ENCODE measurements around the gene KIRREL2. TPM values are rescaled to one million over a fixed set of nuclear protein-coding genes. Genes with fewer than 3 reads are reported as not detected.
"Not testable (repeated sequence)": the region's sequence is repeated elsewhere in the genome, so short reads cannot be mapped to it uniquely, and the experiment has no call there.

KIRREL2 gene
- total RNA-seq, 3 donors from 2014 or later (not counting 1 experiment from before 2014, with no cell fraction given), result 0.27 TPM; not detected in 2

DNA sequence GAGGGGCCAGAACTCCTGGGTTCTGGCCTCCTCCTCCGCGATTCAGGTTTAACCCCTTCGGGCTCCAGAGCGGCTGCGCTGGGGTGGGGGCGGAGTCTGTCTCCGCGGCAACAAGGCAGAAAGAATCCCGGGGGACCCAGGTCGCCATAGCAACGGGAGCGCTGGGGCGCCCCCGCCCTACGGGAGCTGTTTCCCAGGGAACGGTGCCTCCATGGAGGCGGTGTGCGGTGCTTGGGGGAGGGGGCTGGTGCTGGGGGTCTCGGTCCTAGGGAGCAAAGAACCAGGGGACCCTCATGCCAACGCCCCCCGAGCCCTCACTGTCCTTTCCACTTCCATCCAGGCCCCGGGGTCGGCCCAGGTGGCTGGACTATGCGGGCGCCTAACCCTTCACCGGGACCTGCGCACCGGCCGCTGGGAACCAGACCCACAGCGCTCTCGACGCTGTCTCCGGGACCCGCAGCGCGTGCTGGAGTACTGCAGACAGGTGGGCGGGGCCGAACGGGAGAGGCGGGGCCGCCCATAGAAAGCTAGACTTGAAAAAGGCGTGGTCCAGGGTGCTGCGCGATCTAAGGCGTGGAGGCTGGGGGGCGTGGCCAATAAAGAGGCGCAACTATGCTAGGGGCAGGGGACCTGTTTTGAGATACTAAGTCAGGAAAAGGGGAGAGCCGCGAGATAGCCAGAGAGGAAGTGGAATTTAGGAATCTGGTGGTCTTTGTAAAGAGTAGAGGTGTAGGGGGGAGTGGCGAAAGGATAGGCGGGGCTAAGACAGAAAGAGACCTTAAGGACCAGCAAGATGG, 12.8 kb downstream of the KIRREL2 start:
- peak; percentile 71 to 79 (median 75) for ATAC-seq
- 3% methylated on average over 51 of the region's 51 CpGs for WGBS (ENCODE audit: insufficient coverage)
- H3K4me3 ChIP-seq (ENCODE audit: low read length), result no peak overlapping the region
- TF ChIP-seq, protein P1, sequence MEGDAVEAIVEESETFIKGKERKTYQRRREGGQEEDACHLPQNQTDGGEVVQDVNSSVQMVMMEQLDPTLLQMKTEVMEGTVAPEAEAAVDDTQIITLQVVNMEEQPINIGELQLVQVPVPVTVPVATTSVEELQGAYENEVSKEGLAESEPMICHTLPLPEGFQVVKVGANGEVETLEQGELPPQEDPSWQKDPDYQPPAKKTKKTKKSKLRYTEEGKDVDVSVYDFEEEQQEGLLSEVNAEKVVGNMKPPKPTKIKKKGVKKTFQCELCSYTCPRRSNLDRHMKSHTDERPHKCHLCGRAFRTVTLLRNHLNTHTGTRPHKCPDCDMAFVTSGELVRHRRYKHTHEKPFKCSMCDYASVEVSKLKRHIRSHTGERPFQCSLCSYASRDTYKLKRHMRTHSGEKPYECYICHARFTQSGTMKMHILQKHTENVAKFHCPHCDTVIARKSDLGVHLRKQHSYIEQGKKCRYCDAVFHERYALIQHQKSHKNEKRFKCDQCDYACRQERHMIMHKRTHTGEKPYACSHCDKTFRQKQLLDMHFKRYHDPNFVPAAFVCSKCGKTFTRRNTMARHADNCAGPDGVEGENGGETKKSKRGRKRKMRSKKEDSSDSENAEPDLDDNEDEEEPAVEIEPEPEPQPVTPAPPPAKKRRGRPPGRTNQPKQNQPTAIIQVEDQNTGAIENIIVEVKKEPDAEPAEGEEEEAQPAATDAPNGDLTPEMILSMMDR (IDR thresholded peaks at IDR 0.05), result no peak
- H3K27me3 ChIP-seq (ENCODE audit: control insufficient read depth, insufficient read depth, low read length), result peaks cover 35% of the 10 kb centered on the region
- no peaks in the 10 kb centered on the region for H3K9me3 ChIP-seq (ENCODE audit: control insufficient read depth, insufficient read depth, low read length)
- no peaks in the 10 kb centered on the region for H3K36me3 Mint-ChIP-seq
- peak overlapping the region; percentile 41 for H3K4me3 Mint-ChIP-seq
- H3K27me3 Mint-ChIP-seq (ENCODE audit: low read depth in 2 of 2), result peaks cover 50 to 53% of the 10 kb centered on the region in 2 donors
- peak; percentile 46 to 90 for DNase-seq
- H3K4me1 Mint-ChIP-seq, result peaks cover 10 to 17% of the 10 kb centered on the region in 2 donors
- peak overlapping the region in 1 of 2 donors; percentile 41 for H3K27ac Mint-ChIP-seq
- no peak overlapping the region for H3K27ac ChIP-seq (ENCODE audit: low read length)
- intact Hi-C loops (cut with micrococcal nuclease), result no loop called here
- H3K36me3 ChIP-seq (ENCODE audit: control insufficient read depth, insufficient read depth, low read length), result no peaks in the 10 kb centered on the region
- H3K4me1 ChIP-seq (ENCODE audit: control insufficient read depth, insufficient read depth, low read length), result peaks cover 19% of the 10 kb centered on the region
- no peaks in the 10 kb centered on the region for H3K9me3 Mint-ChIP-seq

DNA sequence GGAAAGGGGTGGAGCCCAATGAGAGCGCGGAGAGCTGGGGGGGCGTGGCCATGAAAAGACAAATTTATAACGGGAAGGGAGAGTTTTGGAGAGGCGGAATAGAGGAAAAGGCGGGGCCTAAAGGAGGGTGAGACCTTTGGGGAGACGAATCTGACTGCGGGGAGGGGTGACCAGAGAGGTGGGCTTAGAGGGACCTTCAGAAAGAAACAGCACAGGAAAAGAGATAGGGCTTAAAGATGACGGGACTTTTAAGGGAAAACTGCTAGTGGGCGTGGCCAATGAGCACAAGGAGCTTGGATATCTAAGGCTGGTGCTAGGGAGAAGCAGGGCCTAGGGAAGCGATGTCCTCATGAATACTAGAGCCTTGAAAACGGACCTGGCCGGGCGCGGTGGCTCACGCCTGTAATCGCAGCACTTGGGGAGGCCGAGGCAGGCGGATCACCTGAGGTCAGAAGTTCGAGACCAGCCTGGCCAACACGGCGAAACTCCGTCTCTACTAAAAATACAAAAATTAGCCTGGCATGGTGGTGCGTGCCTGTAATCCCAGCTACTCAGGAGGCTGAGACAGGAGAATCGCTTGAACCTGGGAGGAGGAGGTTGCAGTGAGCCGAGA, 13.5 kb downstream of the KIRREL2 start:
- peak overlapping the region; percentile 41 for H3K4me3 Mint-ChIP-seq
- H3K27ac Mint-ChIP-seq, result peak overlapping the region in 1 of 2 donors; percentile 41
- H3K36me3 Mint-ChIP-seq; H3K9me3 Mint-ChIP-seq; H3K4me3 ChIP-seq (ENCODE audit: low read length); H3K9me3 ChIP-seq (ENCODE audit: control insufficient read depth, insufficient read depth, low read length); DNase-seq; intact Hi-C loops (cut with micrococcal nuclease); H3K36me3 ChIP-seq (ENCODE audit: control insufficient read depth, insufficient read depth, low read length); ATAC-seq; H3K27ac ChIP-seq (ENCODE audit: low read length): not testable (repeated sequence)
- peaks cover 48 to 53% of the 10 kb centered on the region in 2 donors for H3K27me3 Mint-ChIP-seq (ENCODE audit: low read depth in 2 of 2)
- H3K4me1 Mint-ChIP-seq, result peaks cover 10 to 17% of the 10 kb centered on the region in 2 donors
- peaks cover 35% of the 10 kb centered on the region for H3K27me3 ChIP-seq (ENCODE audit: control insufficient read depth, insufficient read depth, low read length)
- WGBS (ENCODE audit: insufficient coverage), result 43% methylated on average over 26 of the region's 26 CpGs
- H3K4me1 ChIP-seq (ENCODE audit: control insufficient read depth, insufficient read depth, low read length), result peaks cover 19% of the 10 kb centered on the region

DNA sequence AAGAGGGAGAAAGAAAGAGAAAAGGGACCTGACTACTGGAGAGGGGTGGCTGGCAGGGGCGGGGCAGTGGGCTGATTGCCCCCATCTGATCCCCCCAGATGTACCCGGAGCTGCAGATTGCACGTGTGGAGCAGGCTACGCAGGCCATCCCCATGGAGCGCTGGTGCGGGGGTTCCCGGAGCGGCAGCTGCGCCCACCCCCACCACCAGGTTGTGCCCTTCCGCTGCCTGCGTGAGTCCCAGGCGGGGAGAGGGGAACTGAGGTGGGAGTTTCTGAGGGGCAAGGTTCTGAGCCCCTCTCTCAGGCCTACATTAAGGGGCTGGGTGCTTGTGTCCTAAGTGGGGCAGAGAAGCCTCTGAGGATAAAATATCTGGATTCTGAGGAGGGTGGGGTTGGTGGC, 14.1 kb downstream of the KIRREL2 start:
- peaks cover 10 to 17% of the 10 kb centered on the region in 2 donors for H3K4me1 Mint-ChIP-seq
- ATAC-seq, result no peak
- intact Hi-C loops (cut with micrococcal nuclease), result no loop called here
- Histone ChIP-seq H3K36me3 (ENCODE audit: control insufficient read depth, insufficient read depth, low read length) (no peaks in the 10 kb centered on the region), H3K27me3 (ENCODE audit: control insufficient read depth, insufficient read depth, low read length) (peaks cover 35% of the 10 kb centered on the region), H3K4me1 (ENCODE audit: control insufficient read depth, insufficient read depth, low read length) (peaks cover 19% of the 10 kb centered on the region), H3K4me3 (ENCODE audit: low read length) (no peak overlapping the region), H3K9me3 (ENCODE audit: control insufficient read depth, insufficient read depth, low read length) (no peaks in the 10 kb centered on the region), H3K27ac (ENCODE audit: low read length) (no peak overlapping the region)
- H3K4me3 Mint-ChIP-seq, result no peak overlapping the region
- H3K27ac Mint-ChIP-seq, result no peak overlapping the region
- peaks cover 43 to 48% of the 10 kb centered on the region in 2 donors for H3K27me3 Mint-ChIP-seq (ENCODE audit: low read depth in 2 of 2)
- TF ChIP-seq, protein P1 (IDR thresholded peaks at IDR 0.05), result no peak
- no peak for DNase-seq
- H3K36me3 Mint-ChIP-seq, result no peaks in the 10 kb centered on the region
- no peaks in the 10 kb centered on the region for H3K9me3 Mint-ChIP-seq
- 69% methylated on average over 12 of the region's 12 CpGs for whole genome bisulfite sequencing (ENCODE audit: insufficient coverage)

DNA sequence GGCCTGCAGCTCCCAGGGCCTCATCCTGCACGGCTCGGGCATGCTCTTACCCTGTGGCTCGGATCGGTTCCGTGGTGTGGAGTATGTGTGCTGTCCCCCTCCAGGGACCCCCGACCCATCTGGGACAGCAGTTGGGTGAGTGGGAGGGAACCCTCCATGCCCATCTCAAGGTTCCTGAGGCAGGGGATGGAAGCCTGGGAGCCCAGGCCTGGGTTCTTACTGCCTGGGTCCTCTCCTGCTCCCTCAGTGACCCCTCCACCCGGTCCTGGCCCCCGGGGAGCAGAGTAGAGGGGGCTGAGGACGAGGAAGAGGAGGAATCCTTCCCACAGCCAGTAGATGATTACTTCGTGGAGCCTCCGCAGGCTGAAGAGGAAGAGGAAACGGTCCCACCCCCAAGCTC, 14.9 kb downstream of the KIRREL2 start:
- no peak overlapping the region for H3K27ac ChIP-seq (ENCODE audit: low read length)
- H3K27me3 ChIP-seq (ENCODE audit: control insufficient read depth, insufficient read depth, low read length), result peaks cover 35% of the 10 kb centered on the region
- H3K36me3 Mint-ChIP-seq, result no peaks in the 10 kb centered on the region
- H3K27ac Mint-ChIP-seq, result no peak overlapping the region
- no peaks in the 10 kb centered on the region for H3K9me3 ChIP-seq (ENCODE audit: control insufficient read depth, insufficient read depth, low read length)
- H3K27me3 Mint-ChIP-seq (ENCODE audit: low read depth in 2 of 2), result peaks cover 40 to 42% of the 10 kb centered on the region in 2 donors
- H3K36me3 ChIP-seq (ENCODE audit: control insufficient read depth, insufficient read depth, low read length), result no peaks in the 10 kb centered on the region
- H3K4me1 Mint-ChIP-seq, result peaks cover 10 to 17% of the 10 kb centered on the region in 2 donors
- no peak for DNase-seq
- H3K4me3 Mint-ChIP-seq, result no peak overlapping the region
- H3K4me1 ChIP-seq (ENCODE audit: control insufficient read depth, insufficient read depth, low read length), result peaks cover 19% of the 10 kb centered on the region
- H3K4me3 ChIP-seq (ENCODE audit: low read length), result no peak overlapping the region
- TF ChIP-seq, protein P1 (IDR thresholded peaks at IDR 0.05), result no peak
- ATAC-seq, result no peak
- no peaks in the 10 kb centered on the region for H3K9me3 Mint-ChIP-seq
- 78% methylated on average over 7 of the region's 12 CpGs for WGBS (ENCODE audit: insufficient coverage)
- intact Hi-C loops (cut with micrococcal nuclease), result no loop called here

Measured in natural killer cell (primary cell).